Lower leg skin (tissue), 3 donors: ENCODE measurements around the gene S100A4.

ENCODE experiments used
- POLR2A ChIP-seq, 2 donors: fragments of 450-650 bp; IDR thresholded peaks; one replicate each; pipeline ENCODE4 v1.6.1; 2016 to 2017; ENCODE audit warnings: antibody characterized with exemption in 2 of 2, mild to moderate bottlenecking in 1 of 2, moderate library complexity in 1 of 2
- TF ChIP-seq, protein P1 (sequence below), 3 donors: fragments of 450-650 bp; IDR thresholded peaks; one replicate each; pipeline ENCODE4 v1.5.1; 2016; ENCODE audit warnings: antibody characterized with exemption in 3 of 3, mild to moderate bottlenecking in 3 of 3, moderate library complexity in 2 of 3

DNA sequence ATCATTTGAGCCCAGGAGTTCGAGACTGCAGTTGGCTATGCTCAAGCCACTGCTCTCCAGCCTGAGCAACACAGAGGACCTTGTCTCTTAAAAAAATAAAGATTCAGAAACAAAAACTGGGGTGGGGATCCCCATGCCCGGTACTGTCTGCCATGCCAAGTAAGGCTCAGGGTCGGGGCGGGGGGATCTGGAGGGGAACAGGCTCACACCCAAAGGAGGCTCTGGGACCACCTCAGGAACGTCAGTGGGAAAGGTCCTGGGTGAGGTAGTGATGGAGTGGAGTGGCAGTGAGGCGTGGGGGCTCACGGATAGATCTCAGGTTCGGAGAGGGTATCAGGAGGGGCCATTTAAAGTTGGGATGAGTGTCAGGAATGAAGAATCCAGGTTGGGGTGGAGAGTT is 765 bp upstream of the S100A4 start:
- TF ChIP-seq, protein P1, sequence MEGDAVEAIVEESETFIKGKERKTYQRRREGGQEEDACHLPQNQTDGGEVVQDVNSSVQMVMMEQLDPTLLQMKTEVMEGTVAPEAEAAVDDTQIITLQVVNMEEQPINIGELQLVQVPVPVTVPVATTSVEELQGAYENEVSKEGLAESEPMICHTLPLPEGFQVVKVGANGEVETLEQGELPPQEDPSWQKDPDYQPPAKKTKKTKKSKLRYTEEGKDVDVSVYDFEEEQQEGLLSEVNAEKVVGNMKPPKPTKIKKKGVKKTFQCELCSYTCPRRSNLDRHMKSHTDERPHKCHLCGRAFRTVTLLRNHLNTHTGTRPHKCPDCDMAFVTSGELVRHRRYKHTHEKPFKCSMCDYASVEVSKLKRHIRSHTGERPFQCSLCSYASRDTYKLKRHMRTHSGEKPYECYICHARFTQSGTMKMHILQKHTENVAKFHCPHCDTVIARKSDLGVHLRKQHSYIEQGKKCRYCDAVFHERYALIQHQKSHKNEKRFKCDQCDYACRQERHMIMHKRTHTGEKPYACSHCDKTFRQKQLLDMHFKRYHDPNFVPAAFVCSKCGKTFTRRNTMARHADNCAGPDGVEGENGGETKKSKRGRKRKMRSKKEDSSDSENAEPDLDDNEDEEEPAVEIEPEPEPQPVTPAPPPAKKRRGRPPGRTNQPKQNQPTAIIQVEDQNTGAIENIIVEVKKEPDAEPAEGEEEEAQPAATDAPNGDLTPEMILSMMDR (IDR thresholded peaks at IDR 0.05) = no peak
- TF ChIP-seq POLR2A (IDR thresholded peaks at IDR 0.05) = no peak
